GM10266 (cell line): ENCODE data around the gene SPDYE9.
"Not testable (repeated sequence)": the region's sequence is repeated elsewhere in the genome, so short reads cannot be mapped to it uniquely, and the experiment has no call there.

Experiments
- DNase-seq: peaks from one replicate; pipeline ENCODE4 v3.0.0; 2012; ENCODE audit errors: extremely low spot score

Gene SPDYE9

GRCh38 chr7:73085938-73086337 lies at the start of gene SPDYE9:
Gene SPDYE9, minus strand, starts transcription at chr7:73086038. Its CDS starts 1,800 bp downstream, at chr7:73084238.
- DNase-seq, result not testable (repeated sequence)

GRCh38 chr7:73134866-73135265 lies 49.0 kb upstream of the SPDYE9 start:
- not testable (repeated sequence) for DNase-seq

GRCh38 chr7:73132651-73133217 lies 46.9 kb upstream of the SPDYE9 start:
- not testable (repeated sequence) for DNase-seq

- DNase-seq, result not testable (repeated sequence)
Observed at GRCh38 chr7:73130612-73131011, 44.8 kb upstream of the SPDYE9 start.

GRCh38 chr7:73124126-73124525 lies 38.3 kb upstream of the SPDYE9 start:
- not testable (repeated sequence) for DNase-seq

GRCh38 chr7:73122778-73123447 lies 37.1 kb upstream of the SPDYE9 start:
- not testable (repeated sequence) for DNase-seq

- not testable (repeated sequence) for DNase-seq
Observed at GRCh38 chr7:73118155-73118554, 32.3 kb upstream of the SPDYE9 start.

- DNase-seq, result not testable (repeated sequence)
Observed at GRCh38 chr7:73057811-73058210, 28.0 kb downstream of the SPDYE9 start, which contains the start of gene SPDYE11. Gene SPDYE11, minus strand, starts transcription at chr7:73057911. Its CDS starts 1,800 bp downstream, at chr7:73056111.

GRCh38 chr7:73029666-73030065 lies 56.2 kb downstream of the SPDYE9 start, which contains the start of gene SPDYE8:
Gene SPDYE8, minus strand, starts transcription at chr7:73029766. Its CDS starts 1,800 bp downstream, at chr7:73027966.
- not testable (repeated sequence) for DNase-seq
